Sigmoid colon (tissue), 7 donors: Measurements from ENCODE around the gene PRR7. TPM values are rescaled to one million over a fixed set of nuclear protein-coding genes. Genes with fewer than 3 reads are reported as not detected.

Experiments used
- DNase-seq: peaks from one replicate; pipeline ENCODE4 v3.0.0-alpha.2; 2019
- H3K27ac ChIP-seq, 4 donors: fragments of 200-600 bp; sonication (generic); one replicate each; pipeline ENCODE4 v1.5.1; 2016 to 2019; ENCODE audit warnings: mild to moderate bottlenecking in 1 of 4
- H3K27me3 ChIP-seq, 3 donors: fragments of 200-600 bp; sonication (generic); one replicate each; pipeline ENCODE4 v1.5.1; 2019; ENCODE audit warnings: mild to moderate bottlenecking in 1 of 3
- H3K36me3 ChIP-seq, 4 donors: fragments of 200-600 bp; sonication (generic); one replicate each; pipeline ENCODE4 v1.5.1; 2016 to 2019
- H3K4me1 ChIP-seq, 4 donors: fragments of 200-600 bp; sonication (generic); one replicate each; pipeline ENCODE4 v1.5.1; 2017 to 2019
- H3K4me3 ChIP-seq, 4 donors: fragments of 200-600 bp; sonication (generic); one replicate each; pipeline ENCODE4 v1.5.1; 2017 to 2019; ENCODE audit warnings: mild to moderate bottlenecking in 2 of 4, moderate library complexity in 1 of 4
- H3K9me3 ChIP-seq, 4 donors: fragments of 200-600 bp in 3 of 4; sonication (generic) in 3 of 4; one replicate each; pipeline versions ENCODE4 v1.5.1 to v1.6.1; 2013 to 2019
- CTCF ChIP-seq, 4 experiments: fragments of 450-650 bp in 3 of 4; fragments of 200-600 bp in 1 of 4; IDR thresholded peaks; one replicate each; pipeline ENCODE4 v1.5.1; 2016 to 2019; ENCODE audit warnings: antibody characterized with exemption in 4 of 4, mild to moderate bottlenecking in 3 of 4, moderate library complexity in 2 of 4
- EP300 ChIP-seq, 4 donors: sonication (generic); formaldehyde crosslinking; IDR thresholded peaks; one replicate each; pipeline ENCODE4 v1.6.1; 2017; ENCODE audit warnings: antibody characterized with exemption in 4 of 4
- POLR2A ChIP-seq, 2 donors: fragments of 450-650 bp; IDR thresholded peaks; one replicate each; pipeline ENCODE4 v1.6.1; 2016; ENCODE audit warnings: antibody characterized with exemption in 2 of 2, mild to moderate bottlenecking in 2 of 2, moderate library complexity in 2 of 2
- POLR2AphosphoS5 ChIP-seq, 4 donors: sonication (generic); formaldehyde crosslinking; IDR thresholded peaks; one replicate each; pipeline ENCODE4 v1.6.1; 2017; ENCODE audit warnings: antibody characterized with exemption in 4 of 4
- WGBS, 2 donors: extraction: QIAGEN DNeasy Blood & Tissue Kit; methylation state at CpG; one replicate each; pipeline ENCODE4 v1.1.7; 2013; 5-methylcytosine and 5-hydroxymethylcytosine counted together
- intact Hi-C: fragments of 100-400 bp; cut with DNase I; formaldehyde crosslinking; loops from one replicate; pipeline ENCODE4 v1.15.1; 2023
- polyA plus RNA-seq, 3 donors: library from polyadenylated mRNA; stranded (reverse); fragments of 200-250 nt; gene quantifications; one replicate each; pipeline ENCODE4 v1.2.3, GENCODE V29; 2013
- total RNA-seq, 4 donors: library from RNA; depleted of rRNA; stranded (reverse); fragments of >200 nt; gene quantifications; one replicate each; pipeline ENCODE4 v1.1.0, GENCODE V29; 2016
- donor health status: healthy with polysubstance abuse.
- donor health status: Bipolar disorder and iron deficiency.
- donor health status: healthy.

Gene PRR7
- total and polyA plus RNA-seq, 7 donors: 0.82 to 3.7 (median 2.2) TPM; not detected in 2

GRCh38 chr5:177432839-177433657 lies 13.6 kb upstream of the PRR7 start:
- H3K9me3 ChIP-seq: no peaks in the 10 kb centered on the region
- no peak overlapping the region for H3K4me3 ChIP-seq

GRCh38 chr5:177433658-177434217 lies 12.9 kb upstream of the PRR7 start:
- peaks cover 25 to 78% (median 56%) of the 10 kb centered on the region in 4 donors for H3K36me3 ChIP-seq

More at GRCh38 chr5:177432839-177433657, 13.6 kb upstream of the PRR7 start:
- Histone ChIP-seq H3K36me3 (peaks cover 25 to 77% (median 56%) of the 10 kb centered on the region in 4 donors), H3K4me1 (peaks cover 0 to 27% (median 21%) of the 10 kb centered on the region in 4 donors), H3K27me3 (no peaks in the 10 kb centered on the region), H3K27ac (peak overlapping the region in 1 of 4 donors; percentile 47)
- 93 to 95% methylated on average over 25 of the region's 25 CpGs for WGBS, 2 donors
- TF ChIP-seq CTCF (IDR thresholded peaks at IDR 0.05) (no peak), EP300 (IDR thresholded peaks at IDR 0.05) (no peak), POLR2AphosphoS5 (IDR thresholded peaks at IDR 0.05) (no peak), POLR2A (IDR thresholded peaks at IDR 0.05) (no peak)
- DNase-seq: no peak
- intact Hi-C loops: no loop called here

GRCh38 chr5:177434437-177434836 lies 12.2 kb upstream of the PRR7 start:
- H3K9me3 ChIP-seq: no peaks in the 10 kb centered on the region
- WGBS, 2 donors: 84 to 90% methylated on average over 8 of the region's 8 CpGs
- peaks cover 0 to 17% (median 7%) of the 10 kb centered on the region in 4 donors for H3K4me1 ChIP-seq
- no peak overlapping the region for H3K4me3 ChIP-seq
- H3K27ac ChIP-seq: no peak overlapping the region
- TF ChIP-seq POLR2A (IDR thresholded peaks at IDR 0.05): no peak
- no peak for TF ChIP-seq EP300 (IDR thresholded peaks at IDR 0.05)
- no peak for TF ChIP-seq POLR2AphosphoS5 (IDR thresholded peaks at IDR 0.05)
- TF ChIP-seq CTCF (IDR thresholded peaks at IDR 0.05): no peak
- intact Hi-C loops: no loop called here
- H3K27me3 ChIP-seq: no peaks in the 10 kb centered on the region
- peaks cover 25 to 78% (median 56%) of the 10 kb centered on the region in 4 donors for H3K36me3 ChIP-seq
- no peak for DNase-seq

More at GRCh38 chr5:177433658-177434217, 12.9 kb upstream of the PRR7 start:
- Histone ChIP-seq H3K9me3 (no peaks in the 10 kb centered on the region), H3K27me3 (no peaks in the 10 kb centered on the region), H3K27ac (no peak overlapping the region), H3K4me3 (no peak overlapping the region), H3K4me1 (peaks cover 0 to 20% (median 14%) of the 10 kb centered on the region in 4 donors)
- no peak for TF ChIP-seq POLR2A (IDR thresholded peaks at IDR 0.05)
- TF ChIP-seq CTCF (IDR thresholded peaks at IDR 0.05): no peak
- no peak for TF ChIP-seq EP300 (IDR thresholded peaks at IDR 0.05)
- no peak for TF ChIP-seq POLR2AphosphoS5 (IDR thresholded peaks at IDR 0.05)
- intact Hi-C loops: no loop called here
- DNase-seq: no peak
- 92% methylated on average over 29 of the region's 29 CpGs for WGBS, 2 donors

- Histone ChIP-seq H3K4me1 (peaks cover 0 to 17% (median 6%) of the 10 kb centered on the region in 4 donors), H3K36me3 (peaks cover 25 to 78% (median 56%) of the 10 kb centered on the region in 4 donors), H3K27ac (no peak overlapping the region), H3K9me3 (no peaks in the 10 kb centered on the region), H3K4me3 (no peak overlapping the region), H3K27me3 (no peaks in the 10 kb centered on the region)
- 92% methylated on average over 20 of the region's 20 CpGs for WGBS, 2 donors
- no peak for DNase-seq
- TF ChIP-seq EP300 (IDR thresholded peaks at IDR 0.05) (no peak), CTCF (IDR thresholded peaks at IDR 0.05) (no peak), POLR2A (IDR thresholded peaks at IDR 0.05) (no peak), POLR2AphosphoS5 (IDR thresholded peaks at IDR 0.05) (no peak)
- intact Hi-C loops: no loop called here
These were observed 11.5 kb upstream of the PRR7 start for GRCh38 chr5:177434942-177435738.
